ENCODE measurements around the gene TRIM33. TPM values are rescaled to one million over a fixed set of nuclear protein-coding genes. Genes with fewer than 3 reads are reported as not detected.

TRIM33 gene
- total RNA-seq, 1 donor from 2014 or later = 72.3 TPM

DNA sequence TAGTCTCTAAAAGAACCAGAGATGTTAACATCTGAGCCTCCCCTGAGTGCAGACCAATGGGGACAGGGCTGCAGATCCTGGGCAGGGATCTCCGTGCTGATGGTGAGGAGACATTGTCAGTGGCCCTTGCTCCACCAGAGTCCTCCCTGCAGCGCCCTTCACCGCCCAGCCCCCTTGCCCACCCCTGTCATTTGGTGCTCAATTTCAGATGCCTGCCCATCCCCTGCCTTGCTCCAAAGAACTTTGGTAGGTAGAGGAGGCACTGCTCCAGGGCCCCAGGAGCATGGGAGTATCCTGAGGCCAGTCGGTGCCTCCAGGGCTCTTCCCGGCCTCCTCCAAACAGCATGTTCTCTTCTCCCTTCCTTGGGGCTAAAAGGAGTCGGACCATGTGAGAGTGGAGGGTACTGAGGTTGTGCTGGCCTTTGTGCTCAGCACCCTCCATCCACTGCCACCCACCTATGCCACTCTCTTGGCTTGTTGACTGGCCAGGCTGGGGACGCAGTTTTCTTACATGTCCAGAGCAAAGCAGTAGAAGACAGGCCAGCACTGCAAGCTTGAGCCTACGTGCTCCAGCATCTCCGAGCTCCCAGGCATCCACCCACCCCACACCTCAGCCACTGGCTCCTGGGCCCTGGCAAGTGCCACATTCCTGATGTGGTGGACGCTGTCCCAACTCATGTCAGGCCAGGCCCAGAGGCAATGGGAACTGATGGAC is 160.1 kb downstream of the TRIM33 start:
- H3K4me1 Mint-ChIP-seq = peaks cover 14% of the 10 kb centered on the region
- no peak overlapping the region for H3K27ac Mint-ChIP-seq

DNA sequence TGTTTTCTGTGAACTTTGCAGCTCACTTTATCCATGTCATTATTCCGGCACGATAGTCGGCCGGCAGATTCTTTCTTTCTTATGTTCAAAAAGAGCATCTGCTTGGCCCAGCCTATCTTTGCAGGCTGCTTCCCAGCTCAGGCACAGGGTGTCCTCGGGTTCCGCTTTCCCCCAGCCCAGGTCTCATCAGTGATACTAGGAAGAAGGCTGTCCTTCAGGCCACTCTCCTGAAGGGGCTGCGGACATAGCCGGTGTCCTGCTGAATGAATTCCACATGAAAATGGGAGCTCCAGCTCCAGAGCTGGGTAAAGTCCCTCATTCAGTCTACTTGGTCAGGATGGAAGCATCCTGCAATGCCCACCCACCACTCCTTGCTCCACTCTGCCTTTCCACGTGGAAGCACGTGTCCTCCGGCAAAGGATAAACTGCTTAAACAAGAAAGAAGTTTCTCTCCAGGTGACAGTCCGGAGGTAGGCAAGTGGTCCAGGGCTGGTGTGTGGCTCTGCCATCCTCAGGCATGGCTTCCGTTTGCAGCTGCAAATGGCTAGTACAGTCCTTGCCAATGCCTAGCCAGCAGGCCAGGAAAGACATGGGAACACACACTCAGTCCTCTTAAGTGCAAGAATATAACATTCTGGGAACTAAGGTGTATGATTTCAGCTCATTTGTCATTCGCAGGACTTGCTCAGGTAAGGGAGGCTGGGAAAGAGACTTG is 161.0 kb downstream of the TRIM33 start:
- Mint-ChIP-seq H3K27ac (no peak overlapping the region), H3K4me3 (no peak overlapping the region), H3K4me1 (peaks cover 19% of the 10 kb centered on the region), H3K36me3 (no peaks in the 10 kb centered on the region), H3K27me3 (ENCODE audit: low read depth) (peaks cover 3% of the 10 kb centered on the region), H3K9me3 (no peaks in the 10 kb centered on the region)
- TF ChIP-seq, protein P1, sequence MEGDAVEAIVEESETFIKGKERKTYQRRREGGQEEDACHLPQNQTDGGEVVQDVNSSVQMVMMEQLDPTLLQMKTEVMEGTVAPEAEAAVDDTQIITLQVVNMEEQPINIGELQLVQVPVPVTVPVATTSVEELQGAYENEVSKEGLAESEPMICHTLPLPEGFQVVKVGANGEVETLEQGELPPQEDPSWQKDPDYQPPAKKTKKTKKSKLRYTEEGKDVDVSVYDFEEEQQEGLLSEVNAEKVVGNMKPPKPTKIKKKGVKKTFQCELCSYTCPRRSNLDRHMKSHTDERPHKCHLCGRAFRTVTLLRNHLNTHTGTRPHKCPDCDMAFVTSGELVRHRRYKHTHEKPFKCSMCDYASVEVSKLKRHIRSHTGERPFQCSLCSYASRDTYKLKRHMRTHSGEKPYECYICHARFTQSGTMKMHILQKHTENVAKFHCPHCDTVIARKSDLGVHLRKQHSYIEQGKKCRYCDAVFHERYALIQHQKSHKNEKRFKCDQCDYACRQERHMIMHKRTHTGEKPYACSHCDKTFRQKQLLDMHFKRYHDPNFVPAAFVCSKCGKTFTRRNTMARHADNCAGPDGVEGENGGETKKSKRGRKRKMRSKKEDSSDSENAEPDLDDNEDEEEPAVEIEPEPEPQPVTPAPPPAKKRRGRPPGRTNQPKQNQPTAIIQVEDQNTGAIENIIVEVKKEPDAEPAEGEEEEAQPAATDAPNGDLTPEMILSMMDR (IDR thresholded peaks at IDR 0.05; ENCODE audit: unreplicated experiment) = no peak
- no peak for DNase-seq (ENCODE audit: low spot score in 2 of 2, unreplicated experiment in 2 of 2)

More for the DNA sequence above, 160.1 kb downstream of the TRIM33 start:
- H3K9me3 Mint-ChIP-seq = no peaks in the 10 kb centered on the region
- H3K27me3 Mint-ChIP-seq (ENCODE audit: low read depth) = peaks cover 3% of the 10 kb centered on the region
- DNase-seq (ENCODE audit: low spot score in 2 of 2, unreplicated experiment in 2 of 2) = no peak
- H3K4me3 Mint-ChIP-seq = no peak overlapping the region
- TF ChIP-seq, protein P1 (IDR thresholded peaks at IDR 0.05; ENCODE audit: unreplicated experiment) = no peak
- H3K36me3 Mint-ChIP-seq = no peaks in the 10 kb centered on the region

DNA sequence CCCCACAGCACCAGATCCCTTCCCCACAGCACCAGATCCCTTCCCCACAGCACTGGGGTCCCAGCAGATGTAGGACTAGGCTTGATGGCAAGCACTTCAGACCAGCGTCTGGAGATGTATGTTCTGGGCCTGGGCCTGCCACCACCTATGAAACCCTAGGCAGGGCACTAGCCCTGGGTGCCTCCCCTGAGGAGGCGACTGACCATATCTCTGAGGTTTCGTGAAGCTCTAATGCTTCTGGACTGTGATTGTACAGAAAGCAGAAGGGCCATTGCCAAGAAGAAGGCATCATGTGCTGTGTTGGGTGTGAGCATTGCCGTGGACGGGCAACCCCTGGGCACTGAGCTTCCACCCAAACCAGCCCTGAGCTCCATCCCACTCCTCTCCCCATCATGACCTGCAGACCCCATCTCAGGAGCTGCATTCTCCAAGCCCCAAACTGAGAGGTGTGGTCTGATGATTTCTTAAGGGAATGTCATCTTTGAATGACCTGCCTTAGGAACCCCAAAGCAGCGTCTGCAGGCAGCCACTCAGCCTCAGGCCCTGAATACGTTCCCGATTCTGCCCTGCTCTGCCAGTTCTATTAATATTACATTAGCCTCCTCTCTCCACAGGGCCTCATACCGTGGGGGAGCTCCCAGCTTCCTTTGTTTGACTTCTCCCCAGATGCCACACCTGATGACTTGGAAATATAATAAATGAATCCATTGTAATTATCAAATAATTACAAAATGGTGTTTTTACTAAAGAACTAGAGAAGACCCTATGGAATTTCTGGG is 163.4 kb downstream of the TRIM33 start:
- TF ChIP-seq, protein P1 (IDR thresholded peaks at IDR 0.05; ENCODE audit: unreplicated experiment) = no peak
- Mint-ChIP-seq H3K27ac (no peak overlapping the region), H3K4me3 (no peak overlapping the region), H3K36me3 (no peaks in the 10 kb centered on the region), H3K27me3 (ENCODE audit: low read depth) (peaks cover 3% of the 10 kb centered on the region), H3K9me3 (no peaks in the 10 kb centered on the region), H3K4me1 (peaks cover 10% of the 10 kb centered on the region)
- DNase-seq (ENCODE audit: low spot score in 2 of 2, unreplicated experiment in 2 of 2) = no peak

DNA sequence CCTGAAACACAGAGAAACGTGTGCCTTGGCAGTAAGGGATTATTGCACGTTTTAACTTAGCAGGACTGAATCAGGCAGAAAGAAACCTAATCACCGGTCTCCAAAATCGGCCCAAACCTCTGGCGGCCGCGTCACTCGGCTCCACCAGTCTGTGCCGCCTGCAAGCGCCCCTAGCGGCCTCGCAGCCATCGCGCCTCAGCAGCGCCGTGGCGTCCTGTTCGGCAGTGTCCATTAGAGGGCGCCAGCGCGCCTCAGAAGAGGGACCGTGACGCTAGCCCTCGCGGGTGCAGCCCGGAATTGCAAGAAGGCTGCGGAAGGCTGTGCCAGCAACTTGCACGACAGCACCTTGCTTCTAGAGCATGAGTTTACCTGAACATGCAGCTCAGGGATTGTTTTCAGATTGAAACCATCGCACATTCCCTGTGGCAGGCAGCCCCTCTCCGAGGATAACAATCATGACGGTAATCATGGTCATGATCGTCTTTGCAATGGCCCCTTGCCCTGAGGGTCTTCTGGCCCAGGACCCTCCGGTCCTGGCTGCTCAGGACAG is 164.4 kb downstream of the TRIM33 start:
- Mint-ChIP-seq H3K4me3 (peak overlapping the region; percentile 83), H3K27me3 (ENCODE audit: low read depth) (peaks cover 3% of the 10 kb centered on the region), H3K9me3 (no peaks in the 10 kb centered on the region), H3K27ac (peak overlapping the region; percentile 98), H3K36me3 (no peaks in the 10 kb centered on the region), H3K4me1 (peaks cover 10% of the 10 kb centered on the region)
- DNase-seq (ENCODE audit: low spot score in 2 of 2, unreplicated experiment in 2 of 2) = peak; percentile 93 to 100
- TF ChIP-seq, protein P1 (IDR thresholded peaks at IDR 0.05; ENCODE audit: unreplicated experiment) = peak; percentile 98

DNA sequence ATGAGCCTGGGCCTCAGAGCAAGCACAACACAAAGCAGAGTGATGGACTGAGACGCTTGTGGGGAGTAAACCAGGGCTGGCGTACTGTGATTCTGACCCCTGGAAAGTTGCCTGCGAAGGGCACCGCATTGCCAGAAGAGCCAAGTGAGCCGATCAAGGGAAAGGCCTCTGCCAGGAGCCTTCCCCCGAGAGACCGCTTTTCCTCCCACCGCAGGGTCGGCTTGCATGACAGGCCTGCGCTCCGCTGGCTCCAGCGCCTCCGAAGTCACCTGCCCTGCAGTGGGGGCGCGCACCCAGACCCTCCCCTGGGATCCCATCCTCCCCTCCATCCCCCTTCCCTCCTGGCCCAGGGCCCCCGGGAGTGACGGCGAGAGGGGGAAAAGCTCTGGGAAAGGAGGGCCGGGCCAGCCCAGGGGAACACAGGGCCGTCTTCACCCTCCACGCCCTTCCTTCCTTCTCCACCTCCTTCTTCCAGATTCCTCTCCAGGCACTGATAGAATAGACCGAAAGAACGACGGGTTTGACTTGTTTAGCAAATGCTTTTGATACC is 165.0 kb downstream of the TRIM33 start:
- no peaks in the 10 kb centered on the region for H3K9me3 Mint-ChIP-seq
- peak in 1 of 2 experiments; percentile 63 for DNase-seq (ENCODE audit: low spot score in 2 of 2, unreplicated experiment in 2 of 2)

More for the DNA sequence above, 165.0 kb downstream of the TRIM33 start:
- Mint-ChIP-seq H3K4me3 (peak overlapping the region; percentile 83), H3K36me3 (no peaks in the 10 kb centered on the region), H3K4me1 (peaks cover 10% of the 10 kb centered on the region), H3K27ac (peak overlapping the region; percentile 98), H3K27me3 (ENCODE audit: low read depth) (peaks cover 3% of the 10 kb centered on the region)
- TF ChIP-seq, protein P1 (IDR thresholded peaks at IDR 0.05; ENCODE audit: unreplicated experiment) = no peak

All from mesothelial cell of epicardium (in vitro differentiated cells).